Activated CD8-positive, alpha-beta T cell treated with anti-CD3 and anti-CD28 coated beads for 36 hours (primary cell): ENCODE results near the gene ASB1. TPM values are rescaled to one million over a fixed set of nuclear protein-coding genes. Genes with fewer than 3 reads are reported as not detected.
A peak's percentile ranks its signal among the peaks of the same experiment; 100 is the strongest.

Source experiments
- ATAC-seq: fragments of 200-7000 bp; cut with Tn5 transposase; one replicate; pipeline ENCODE4 v1.10.0; 2021; ENCODE audit warnings: mild to moderate bottlenecking, moderate library complexity
- CTCF ChIA-PET: fragments of 350-600 bp; sonication (Branson Sonifier 250); formaldehyde crosslinking; loops from one replicate; lab custom pipeline; 2021; ENCODE audit warnings: antibody characterized with exemption; lab: Charles Lee
- POLR2A ChIA-PET: fragments of 350-600 bp; sonication (Branson Sonifier 250); formaldehyde crosslinking; loops from one replicate; lab custom pipeline; 2021; ENCODE audit warnings: antibody characterized with exemption; lab: Charles Lee
- DNase-seq: peaks from one replicate; pipeline ENCODE4 v3.0.0-alpha.2; 2020
- H3K27ac Mint-ChIP-seq: one replicate; pipeline ENCODE4 v1.8.0; 2021; ENCODE audit warnings: mild to moderate bottlenecking, mixed read lengths
- H3K27me3 Mint-ChIP-seq: one replicate; pipeline ENCODE4 v1.8.0; 2021; ENCODE audit warnings: mixed read lengths
- H3K36me3 Mint-ChIP-seq: one replicate; pipeline ENCODE4 v1.8.0; 2021; ENCODE audit warnings: low read depth, mixed read lengths
- H3K4me1 Mint-ChIP-seq: one replicate; pipeline ENCODE4 v1.8.0; 2021; ENCODE audit warnings: low read depth, mixed read lengths
- H3K4me3 Mint-ChIP-seq: one replicate; pipeline ENCODE4 v1.8.0; 2021; ENCODE audit warnings: mild to moderate bottlenecking, moderate library complexity, mixed read lengths
- H3K9me3 Mint-ChIP-seq: one replicate; pipeline ENCODE4 v1.8.0; 2021; ENCODE audit warnings: mixed read lengths
- CTCF ChIP-seq: fragments of 200-600 bp; IDR thresholded peaks from one replicate; pipeline ENCODE4 v1.8.0; 2022; ENCODE audit warnings: antibody characterized with exemption, mild to moderate bottlenecking
- intact Hi-C: fragments of 100-400 bp; cut with micrococcal nuclease; formaldehyde crosslinking; loops from one replicate; pipeline ENCODE4 v1.10.0; 2022
- total RNA-seq, 2 experiments: library from RNA; stranded (reverse); gene quantifications; one replicate each; pipeline ENCODE4 v1.2.3, GENCODE V29; 2021

Gene ASB1
- total RNA-seq, 2 experiments from 2014 or later = 39.8 to 48.1 TPM

GRCh38 chr2:238422940-238423339, 3.8 kb upstream of the ASB1 start:
- Mint-ChIP-seq H3K36me3 (peaks cover 3% of the 10 kb centered on the region), H3K27me3 (no peaks in the 10 kb centered on the region), H3K27ac (no peak overlapping the region), H3K9me3 (no peaks in the 10 kb centered on the region), H3K4me3 (no peak overlapping the region), H3K4me1 (peaks cover 8% of the 10 kb centered on the region)
- ATAC-seq (no peak), DNase-seq (no peak)
- intact Hi-C loops = loop anchor here (10.0 kb wide), 1 partner anchor 48 kb away; no protein-coding TSS in a partner anchor
- TF ChIP-seq CTCF = no peak
- CTCF ChIA-PET = no interaction called here
- POLR2A ChIA-PET = no interaction called here

- Mint-ChIP-seq H3K4me3 (no peak overlapping the region), H3K27me3 (no peaks in the 10 kb centered on the region), H3K27ac (no peak overlapping the region), H3K9me3 (no peaks in the 10 kb centered on the region), H3K36me3 (peaks cover 9% of the 10 kb centered on the region), H3K4me1 (peaks cover 15% of the 10 kb centered on the region)
- DNase-seq (no peak), ATAC-seq (no peak)
- ChIA-PET CTCF (interaction anchor here (0.9 to 1.0 kb wide), 2 partner anchors 47 to 53 kb away, joined by 3 read pairs; no protein-coding TSS in a partner anchor), POLR2A (no interaction called here)
- TF ChIP-seq CTCF = no peak
- intact Hi-C loops = loop anchor here (10.0 kb wide), 1 partner anchor 49 kb away; no protein-coding TSS in a partner anchor
Measured at GRCh38 chr2:238423561-238424312, 3.0 kb upstream of the ASB1 start.

- Mint-ChIP-seq H3K4me3 (no peak overlapping the region), H3K36me3 (peaks cover 12% of the 10 kb centered on the region), H3K4me1 (peaks cover 19% of the 10 kb centered on the region), H3K27ac (peak overlapping the region; percentile 60), H3K9me3 (no peaks in the 10 kb centered on the region), H3K27me3 (no peaks in the 10 kb centered on the region)
- CTCF ChIA-PET = interaction anchor here (0.9 to 1.0 kb wide), 2 partner anchors 47 to 53 kb away, joined by 3 read pairs; no protein-coding TSS in a partner anchor
- ATAC-seq = no peak
- POLR2A ChIA-PET = no interaction called here
- intact Hi-C loops = loop anchor here (10.0 kb wide), 1 partner anchor 50 kb away; no protein-coding TSS in a partner anchor
- no peak for TF ChIP-seq CTCF
- DNase-seq = no peak
Measured at GRCh38 chr2:238424313-238424700, 2.4 kb upstream of the ASB1 start.

GRCh38 chr2:238425505-238425978, 1.2 kb upstream of the ASB1 start:
- Mint-ChIP-seq H3K4me3 (peak overlapping the region; percentile 89), H3K36me3 (peaks cover 21% of the 10 kb centered on the region), H3K27ac (peak overlapping the region; percentile 64), H3K9me3 (peaks cover 5% of the 10 kb centered on the region), H3K4me1 (peaks cover 28% of the 10 kb centered on the region), H3K27me3 (no peaks in the 10 kb centered on the region)
- no peak for DNase-seq
- ATAC-seq = no peak
- ChIA-PET POLR2A (no interaction called here), CTCF (no interaction called here)
- no peak for TF ChIP-seq CTCF
- intact Hi-C loops = loop anchor here (10.0 kb wide), 1 partner anchor 51 kb away; no protein-coding TSS in a partner anchor

GRCh38 chr2:238425979-238426567, 654 bp upstream of the ASB1 start:
- DNase-seq (peak; percentile 49), ATAC-seq (peak; percentile 44)
- ChIA-PET POLR2A (no interaction called here), CTCF (no interaction called here)
- intact Hi-C loops = loop anchor here (10.0 kb wide), 1 partner anchor 51 kb away; no protein-coding TSS in a partner anchor
- Mint-ChIP-seq H3K27ac (peak overlapping the region; percentile 93), H3K4me1 (peaks cover 32% of the 10 kb centered on the region), H3K36me3 (peaks cover 25% of the 10 kb centered on the region), H3K27me3 (no peaks in the 10 kb centered on the region), H3K4me3 (peak overlapping the region; percentile 89), H3K9me3 (peaks cover 5% of the 10 kb centered on the region)
- no peak for TF ChIP-seq CTCF
